Astrocyte (in vitro differentiated cells and primary cell): ENCODE results near the gene CALCR. TPM values are rescaled to one million over a fixed set of nuclear protein-coding genes. Genes with fewer than 3 reads are reported as not detected.

Experiments
- DNase-seq: peaks from one replicate; pipeline ENCODE4 v3.0.0-alpha.2; 2010; ENCODE audit warnings: low read depth
- FAIRE-seq: peaks from 2 replicates; lab custom pipeline; 2011; peaks lifted over from hg19 to GRCh38; lab: Jason Lieb, UNC
- H2AFZ ChIP-seq: 2 replicates; pipeline ENCODE4 v1.6.0; 2012; ENCODE audit warnings: low read depth, low read length, inconsistent platforms
- H3K27ac ChIP-seq: 2 replicates; pipeline ENCODE4 v1.5.1; 2011; ENCODE audit warnings: low read depth, low read length, inconsistent platforms
- H3K27me3 ChIP-seq: 2 replicates; pipeline ENCODE4 v1.6.0; 2011; ENCODE audit warnings: low read length, inconsistent platforms; ENCODE audit not compliant: insufficient read depth
- H3K36me3 ChIP-seq: 2 replicates; pipeline ENCODE4 v1.5.1; 2011; ENCODE audit warnings: low read length, inconsistent platforms; ENCODE audit not compliant: insufficient read depth
- H3K4me1 ChIP-seq: 2 replicates; pipeline ENCODE4 v1.5.1; 2011; ENCODE audit warnings: low read length, inconsistent platforms; ENCODE audit not compliant: insufficient read depth
- H3K4me2 ChIP-seq: 2 replicates; pipeline ENCODE4 v1.6.0; 2012; ENCODE audit warnings: low read length, inconsistent platforms
- H3K4me3 ChIP-seq: 2 replicates; pipeline ENCODE4 v1.5.1; 2011; ENCODE audit warnings: low read depth, mild to moderate bottlenecking, low read length, inconsistent platforms; ENCODE audit not compliant: insufficient read depth
- H3K79me2 ChIP-seq: 2 replicates; pipeline ENCODE4 v1.6.0; 2012; ENCODE audit warnings: mild to moderate bottlenecking, low read length, inconsistent platforms; ENCODE audit not compliant: insufficient read depth
- H3K9ac ChIP-seq: 2 replicates; pipeline ENCODE4 v1.6.0; 2012; ENCODE audit warnings: mild to moderate bottlenecking, low read length, inconsistent platforms
- H3K9me3 ChIP-seq: 2 replicates; pipeline ENCODE4 v1.5.1; 2012; ENCODE audit warnings: low read depth, mild to moderate bottlenecking, low read length, inconsistent platforms; ENCODE audit not compliant: insufficient read depth
- H4K20me1 ChIP-seq: 2 replicates; pipeline ENCODE4 v1.6.0; 2012; ENCODE audit warnings: low read length, inconsistent platforms; ENCODE audit not compliant: insufficient read depth
- H3K27ac Mint-ChIP-seq: one replicate; pipeline ENCODE4 v1.8.0; 2021; ENCODE audit warnings: mild to moderate bottlenecking, mixed read lengths; ENCODE audit not compliant: unreplicated experiment
- H3K27me3 Mint-ChIP-seq: one replicate; pipeline ENCODE4 v1.8.0; 2021; ENCODE audit warnings: low read depth, mixed read lengths; ENCODE audit not compliant: unreplicated experiment
- H3K36me3 Mint-ChIP-seq: one replicate; pipeline ENCODE4 v1.8.0; 2021; ENCODE audit warnings: low read depth, mixed read lengths; ENCODE audit not compliant: unreplicated experiment
- H3K4me1 Mint-ChIP-seq: one replicate; pipeline ENCODE4 v1.8.0; 2021; ENCODE audit warnings: low read depth, mixed read lengths; ENCODE audit not compliant: unreplicated experiment
- H3K4me3 Mint-ChIP-seq: one replicate; pipeline ENCODE4 v1.8.0; 2021; ENCODE audit warnings: mild to moderate bottlenecking, moderate library complexity, mixed read lengths; ENCODE audit not compliant: unreplicated experiment
- H3K9me3 Mint-ChIP-seq: one replicate; pipeline ENCODE4 v1.8.0; 2021; ENCODE audit warnings: mild to moderate bottlenecking, mixed read lengths; ENCODE audit not compliant: unreplicated experiment
- CTCF ChIP-seq: IDR thresholded peaks from 2 replicates; pipeline ENCODE4 v1.5.1; 2011; ENCODE audit warnings: low read depth, mild to moderate bottlenecking, inconsistent platforms, low read length, moderate library complexity; ENCODE audit not compliant: insufficient read depth
- EZH2 ChIP-seq: IDR thresholded peaks from 2 replicates; pipeline ENCODE4 v1.6.1; 2012; ENCODE audit warnings: mild to moderate bottlenecking, low read length, inconsistent platforms; ENCODE audit not compliant: insufficient read depth
- total RNA-seq: library from RNA; stranded (reverse); gene quantifications from 2 replicates; pipeline ENCODE4 v1.2.1, GENCODE V29; 2021

The CALCR gene
- total RNA-seq, 1 donor from 2014 or later, result 5.4 TPM

- no peak for DNase-seq
- no peak overlapping the region for H3K27ac ChIP-seq
- H3K79me2 ChIP-seq, result no peaks in the 10 kb centered on the region
- Mint-ChIP-seq H3K4me1 (peaks cover 15% of the 10 kb centered on the region), H3K9me3 (no peaks in the 10 kb centered on the region), H3K27ac (no peak overlapping the region), H3K27me3 (peaks cover 14% of the 10 kb centered on the region), H3K4me3 (no peak overlapping the region), H3K36me3 (no peaks in the 10 kb centered on the region)
- H3K27me3 ChIP-seq, result peaks cover 31% of the 10 kb centered on the region
- H3K4me1 ChIP-seq, result no peaks in the 10 kb centered on the region
- no peak for FAIRE-seq
- TF ChIP-seq EZH2 (no peak), CTCF (no peak)
- no peaks in the 10 kb centered on the region for H3K9me3 ChIP-seq
- no peaks in the 10 kb centered on the region for H3K36me3 ChIP-seq
- no peak overlapping the region for H2AFZ ChIP-seq
- H3K4me3 ChIP-seq, result no peak overlapping the region
- no peak overlapping the region for H3K9ac ChIP-seq
- H3K4me2 ChIP-seq, result no peak overlapping the region
- H4K20me1 ChIP-seq, result no peaks in the 10 kb centered on the region
These were observed 4.2 kb upstream of the CALCR start for GRCh38 chr7:93578762-93579161.

- H3K4me2 ChIP-seq, result peak overlapping the region; percentile 67
- no peak for FAIRE-seq
- H2AFZ ChIP-seq, result no peak overlapping the region
- H3K36me3 Mint-ChIP-seq, result no peaks in the 10 kb centered on the region
- H3K9me3 Mint-ChIP-seq, result no peaks in the 10 kb centered on the region
- H3K9me3 ChIP-seq, result no peaks in the 10 kb centered on the region
- no peaks in the 10 kb centered on the region for H3K79me2 ChIP-seq
- no peaks in the 10 kb centered on the region for H3K4me1 ChIP-seq
- peak overlapping the region; percentile 96 for H3K4me3 Mint-ChIP-seq
- peaks cover 28% of the 10 kb centered on the region for H3K27me3 Mint-ChIP-seq
- H4K20me1 ChIP-seq, result no peaks in the 10 kb centered on the region
- no peak overlapping the region for H3K4me3 ChIP-seq
- TF ChIP-seq EZH2 (no peak), CTCF (no peak)
- H3K27ac Mint-ChIP-seq, result peak overlapping the region; percentile 75
- H3K27ac ChIP-seq, result no peak overlapping the region
- H3K36me3 ChIP-seq, result no peaks in the 10 kb centered on the region
- peaks cover 44% of the 10 kb centered on the region for H3K27me3 ChIP-seq
- no peak for DNase-seq
- H3K9ac ChIP-seq, result no peak overlapping the region
- H3K4me1 Mint-ChIP-seq, result peaks cover 17% of the 10 kb centered on the region
These were observed 1.3 kb upstream of the CALCR start for GRCh38 chr7:93575555-93576399.

DNA sequence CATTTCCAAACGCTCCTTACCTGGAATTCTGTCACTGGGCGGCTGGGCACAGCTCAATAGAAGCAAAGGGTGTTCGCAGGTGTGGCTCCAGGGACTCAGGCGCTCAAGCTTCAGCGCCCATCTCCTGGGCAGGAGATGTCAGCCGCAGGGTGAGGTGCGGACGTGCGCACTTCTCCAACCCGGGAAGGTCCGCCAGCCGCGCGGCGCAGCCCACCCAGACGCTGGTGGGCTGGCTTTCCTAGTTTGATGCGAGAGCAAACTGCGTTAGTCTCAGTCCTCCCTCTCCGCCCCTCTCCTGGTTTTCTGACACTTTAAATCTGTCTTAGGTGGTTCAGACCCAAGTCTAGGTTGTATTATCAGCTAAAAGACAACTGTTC is 267 bp downstream of the CALCR start:
- Mint-ChIP-seq H3K9me3 (no peaks in the 10 kb centered on the region), H3K4me1 (peaks cover 26% of the 10 kb centered on the region), H3K27ac (peak overlapping the region; percentile 35), H3K27me3 (peaks cover 28% of the 10 kb centered on the region), H3K4me3 (peak overlapping the region; percentile 96), H3K36me3 (no peaks in the 10 kb centered on the region)
- H2AFZ ChIP-seq, result peak overlapping the region; percentile 26
- no peaks in the 10 kb centered on the region for H3K79me2 ChIP-seq
- H3K4me3 ChIP-seq, result no peak overlapping the region
- TF ChIP-seq CTCF, result no peak
- peak; percentile 63 for TF ChIP-seq EZH2
- no peak for FAIRE-seq
- H3K9ac ChIP-seq, result no peak overlapping the region
- DNase-seq, result no peak
- H4K20me1 ChIP-seq, result no peaks in the 10 kb centered on the region
- no peaks in the 10 kb centered on the region for H3K9me3 ChIP-seq
- H3K4me2 ChIP-seq, result peak overlapping the region; percentile 67
- peaks cover 44% of the 10 kb centered on the region for H3K27me3 ChIP-seq
- H3K27ac ChIP-seq, result no peak overlapping the region
- no peaks in the 10 kb centered on the region for H3K36me3 ChIP-seq
- H3K4me1 ChIP-seq, result no peaks in the 10 kb centered on the region
